IMR-90 (cell line): ENCODE results near the gene MCTP1.

ENCODE experiments used
- BHLHE40 ChIP-seq: fragments of 150-350 bp; IDR thresholded peaks from 2 replicates; pipeline ENCODE4 v1.6.1; 2016; ENCODE audit warnings: mild to moderate bottlenecking, low read depth, low read length
- CEBPB ChIP-seq: IDR thresholded peaks from 2 replicates; pipeline ENCODE4 v1.6.1; 2012; ENCODE audit warnings: low read depth, low read length, improper control_type of control experiment
- CTCF ChIP-seq: conservative IDR thresholded peaks from 2 replicates; pipeline ENCODE4 v1.5.1; 2012; ENCODE audit warnings: mild to moderate bottlenecking, low read depth, low read length, improper control_type of control experiment
- ELK1 ChIP-seq: fragments of 150-350 bp; IDR thresholded peaks from 2 replicates; pipeline ENCODE4 v1.6.1; 2016; ENCODE audit warnings: low read depth, mild to moderate bottlenecking, low read length, moderate library complexity, borderline replicate concordance
- MAFK ChIP-seq: IDR thresholded peaks from 2 replicates; pipeline ENCODE4 v1.6.1; 2012; ENCODE audit warnings: low read depth, low read length, improper control_type of control experiment
- MAZ ChIP-seq: IDR thresholded peaks from 2 replicates; pipeline ENCODE4 v1.6.1; 2012; ENCODE audit warnings: low read depth, mild to moderate bottlenecking, low read length, improper control_type of control experiment, moderate library complexity, borderline replicate concordance
- NFE2L2 ChIP-seq: fragments of 150-350 bp; IDR thresholded peaks from 2 replicates; pipeline ENCODE4 v1.6.1; 2016; ENCODE audit warnings: low read depth, mild to moderate bottlenecking, low read length
- POLR2A ChIP-seq: IDR thresholded peaks from 2 replicates; pipeline ENCODE4 v1.6.1; 2012; ENCODE audit warnings: mild to moderate bottlenecking, low read depth, low read length
- RAD21 ChIP-seq: IDR thresholded peaks from 2 replicates; pipeline ENCODE4 v1.6.1; 2012; ENCODE audit warnings: low read length, improper control_type of control experiment
- RCOR1 ChIP-seq: IDR thresholded peaks from 2 replicates; pipeline ENCODE4 v1.6.1; 2012; ENCODE audit warnings: mild to moderate bottlenecking, low read length, improper control_type of control experiment; ENCODE audit not compliant: insufficient replicate concordance
- RFX5 ChIP-seq: IDR thresholded peaks from 2 replicates; pipeline ENCODE4 v1.8.0; 2012; ENCODE audit warnings: low read depth, mild to moderate bottlenecking, low read length, moderate library complexity
- USF2 ChIP-seq: fragments of 150-350 bp; IDR thresholded peaks from 2 replicates; pipeline ENCODE4 v1.6.1; 2017; ENCODE audit warnings: mild to moderate bottlenecking, antibody characterized with exemption, low read length, low read depth

GRCh38 chr5:95317687-95318086, 32.8 kb upstream of the MCTP1 start:
- TF ChIP-seq CTCF (no peak), POLR2A (no peak), RFX5 (no peak), NFE2L2 (no peak), CEBPB (no peak), RCOR1 (no peak), RAD21 (no peak), USF2 (no peak), ELK1 (no peak), BHLHE40 (no peak), MAFK (no peak), MAZ (no peak)
